Measurements from ENCODE around the gene INPP5A.
A peak's percentile ranks its signal among the peaks of the same experiment; 100 is the strongest.

The INPP5A gene

GRCh38 chr10:132539894-132540293 lies 2.3 kb downstream of the INPP5A start:
- peak in 2 of 3 donors; percentile 63 to 64 for DNase-seq
- no peak overlapping the region for H3K27ac ChIP-seq (ENCODE audit: insufficient read depth in 1 of 2, low read depth in 1 of 2, low read length in 2 of 2, poor library complexity in 1 of 2, severe bottlenecking in 2 of 2)
- H3K4me1 ChIP-seq (ENCODE audit: control extremely low read depth in 1 of 4, control insufficient read depth in 4 of 4, insufficient read depth in 4 of 4, low read length in 3 of 4): peaks cover 16 to 77% (median 72%) of the 10 kb centered on the region in 4 experiments
- no peaks in the 10 kb centered on the region for H3K27me3 ChIP-seq (replicated peaks in 2 of 5; ENCODE audit: control insufficient read depth in 4 of 5, insufficient read depth in 5 of 5, low read length in 4 of 5)
- POLR2A ChIA-PET: interaction anchor here (1.0 to 3.0 kb wide), 2 partner anchors 9 to 11 kb away, joined by 3 to 15 read pairs; no protein-coding TSS in a partner anchor
- peak overlapping the region in 3 of 7 experiments; percentile 34 to 85 (median 85) for H3K4me3 ChIP-seq (ENCODE audit: control insufficient read depth in 1 of 7, extremely low read depth in 1 of 7, insufficient read depth in 4 of 7, low read depth in 2 of 7, low read length in 6 of 7)
- H3K36me3 ChIP-seq (ENCODE audit: control insufficient read depth in 4 of 4, insufficient read depth in 4 of 4, low read length in 3 of 4): peaks cover 0 to 8% (median 1%) of the 10 kb centered on the region in 4 experiments
- H3K9me3 ChIP-seq (ENCODE audit: control extremely low read depth in 1 of 5, control insufficient read depth in 4 of 5, insufficient read depth in 2 of 5, low read depth in 1 of 5, low read length in 4 of 5): no peaks in the 10 kb centered on the region
- WGBS (ENCODE audit: insufficient coverage): 11% methylated on average over 2 of the region's 5 CpGs
- CTCF ChIA-PET: interaction anchor here (0.9 to 6.8 kb wide), 10 partner anchors 10 to 94 kb away, joined by 3 to 38 read pairs (median 4); no protein-coding TSS in a partner anchor

- ChIA-PET CTCF (interaction anchor here (0.9 to 6.8 kb wide), 12 partner anchors 10 to 114 kb away, joined by 3 to 38 read pairs (median 4); no protein-coding TSS in a partner anchor), POLR2A (interaction anchor here (1.0 to 3.0 kb wide), 2 partner anchors 9 to 11 kb away, joined by 3 to 15 read pairs; no protein-coding TSS in a partner anchor)
- no peak for DNase-seq
- WGBS (ENCODE audit: insufficient coverage): 6% methylated on average over 10 of the region's 12 CpGs
- no peaks in the 10 kb centered on the region for H3K27me3 ChIP-seq (replicated peaks in 2 of 5; ENCODE audit: control insufficient read depth in 4 of 5, insufficient read depth in 5 of 5, low read length in 4 of 5)
- no peak overlapping the region for H3K27ac ChIP-seq (ENCODE audit: insufficient read depth in 1 of 2, low read depth in 1 of 2, low read length in 2 of 2, poor library complexity in 1 of 2, severe bottlenecking in 2 of 2)
- H3K4me3 ChIP-seq (ENCODE audit: control insufficient read depth in 1 of 7, extremely low read depth in 1 of 7, insufficient read depth in 4 of 7, low read depth in 2 of 7, low read length in 6 of 7): peak overlapping the region in 5 of 7 experiments; percentile 15 to 85 (median 34)
- no peaks in the 10 kb centered on the region for H3K9me3 ChIP-seq (ENCODE audit: control extremely low read depth in 1 of 5, control insufficient read depth in 4 of 5, insufficient read depth in 2 of 5, low read depth in 1 of 5, low read length in 4 of 5)
- peaks cover 16 to 83% (median 78%) of the 10 kb centered on the region in 4 experiments for H3K4me1 ChIP-seq (ENCODE audit: control extremely low read depth in 1 of 4, control insufficient read depth in 4 of 4, insufficient read depth in 4 of 4, low read length in 3 of 4)
- H3K36me3 ChIP-seq (ENCODE audit: control insufficient read depth in 4 of 4, insufficient read depth in 4 of 4, low read length in 3 of 4): peaks cover 0 to 8% (median 1%) of the 10 kb centered on the region in 4 experiments
Observed at GRCh38 chr10:132540456-132540855, 2.9 kb downstream of the INPP5A start.

- Histone ChIP-seq H3K4me3 (ENCODE audit: control insufficient read depth in 1 of 7, extremely low read depth in 1 of 7, insufficient read depth in 4 of 7, low read depth in 2 of 7, low read length in 6 of 7) (peak overlapping the region in 2 of 7 experiments; percentile 67 to 85), H3K27me3 (replicated peaks in 2 of 5; ENCODE audit: control insufficient read depth in 4 of 5, insufficient read depth in 5 of 5, low read length in 4 of 5) (no peaks in the 10 kb centered on the region), H3K36me3 (ENCODE audit: control insufficient read depth in 4 of 4, insufficient read depth in 4 of 4, low read length in 3 of 4) (peaks cover 0 to 8% (median 1%) of the 10 kb centered on the region in 4 experiments), H3K4me1 (ENCODE audit: control extremely low read depth in 1 of 4, control insufficient read depth in 4 of 4, insufficient read depth in 4 of 4, low read length in 3 of 4) (peaks cover 16 to 84% (median 83%) of the 10 kb centered on the region in 4 experiments), H3K27ac (ENCODE audit: insufficient read depth in 1 of 2, low read depth in 1 of 2, low read length in 2 of 2, poor library complexity in 1 of 2, severe bottlenecking in 2 of 2) (no peak overlapping the region), H3K9me3 (ENCODE audit: control extremely low read depth in 1 of 5, control insufficient read depth in 4 of 5, insufficient read depth in 2 of 5, low read depth in 1 of 5, low read length in 4 of 5) (no peaks in the 10 kb centered on the region)
- ChIA-PET CTCF (interaction anchor here (0.9 to 6.8 kb wide), 7 partner anchors 9 to 113 kb away, joined by 3 to 38 read pairs (median 4); no protein-coding TSS in a partner anchor), POLR2A (interaction anchor here (0.6 to 3.0 kb wide), 2 partner anchors 10 to 74 kb away, joined by 3 to 15 read pairs; no protein-coding TSS in a partner anchor)
- 97% methylated on average over 10 of the region's 11 CpGs for WGBS (ENCODE audit: insufficient coverage)
- DNase-seq: no peak
Observed at GRCh38 chr10:132541129-132541528, 3.5 kb downstream of the INPP5A start.

- H3K27me3 ChIP-seq (replicated peaks in 2 of 5; ENCODE audit: control insufficient read depth in 4 of 5, insufficient read depth in 5 of 5, low read length in 4 of 5): no peaks in the 10 kb centered on the region
- peaks cover 0 to 8% (median 1%) of the 10 kb centered on the region in 4 experiments for H3K36me3 ChIP-seq (ENCODE audit: control insufficient read depth in 4 of 4, insufficient read depth in 4 of 4, low read length in 3 of 4)
- H3K9me3 ChIP-seq (ENCODE audit: control extremely low read depth in 1 of 5, control insufficient read depth in 4 of 5, insufficient read depth in 2 of 5, low read depth in 1 of 5, low read length in 4 of 5): no peaks in the 10 kb centered on the region
- H3K27ac ChIP-seq (ENCODE audit: insufficient read depth in 1 of 2, low read depth in 1 of 2, low read length in 2 of 2, poor library complexity in 1 of 2, severe bottlenecking in 2 of 2): no peak overlapping the region
- no CpG with 5 or more reads among the region's 3 CpGs for WGBS (ENCODE audit: insufficient coverage)
- POLR2A ChIA-PET: interaction anchor here (0.6 to 3.0 kb wide), 3 partner anchors 10 to 74 kb away, joined by 3 to 15 read pairs (median 5); no protein-coding TSS in a partner anchor
- H3K4me3 ChIP-seq (ENCODE audit: control insufficient read depth in 1 of 7, extremely low read depth in 1 of 7, insufficient read depth in 4 of 7, low read depth in 2 of 7, low read length in 6 of 7): peak overlapping the region in 1 of 7 experiments; percentile 17
- CTCF ChIA-PET: interaction anchor here (1.0 to 6.8 kb wide), 6 partner anchors 9 to 113 kb away, joined by 3 to 38 read pairs (median 4); no protein-coding TSS in a partner anchor
- DNase-seq: peak in 1 of 3 donors; percentile 26
- H3K4me1 ChIP-seq (ENCODE audit: control extremely low read depth in 1 of 4, control insufficient read depth in 4 of 4, insufficient read depth in 4 of 4, low read length in 3 of 4): peaks cover 14 to 84% (median 83%) of the 10 kb centered on the region in 4 experiments
Observed at GRCh38 chr10:132541601-132542011, 4.0 kb downstream of the INPP5A start.

DNA sequence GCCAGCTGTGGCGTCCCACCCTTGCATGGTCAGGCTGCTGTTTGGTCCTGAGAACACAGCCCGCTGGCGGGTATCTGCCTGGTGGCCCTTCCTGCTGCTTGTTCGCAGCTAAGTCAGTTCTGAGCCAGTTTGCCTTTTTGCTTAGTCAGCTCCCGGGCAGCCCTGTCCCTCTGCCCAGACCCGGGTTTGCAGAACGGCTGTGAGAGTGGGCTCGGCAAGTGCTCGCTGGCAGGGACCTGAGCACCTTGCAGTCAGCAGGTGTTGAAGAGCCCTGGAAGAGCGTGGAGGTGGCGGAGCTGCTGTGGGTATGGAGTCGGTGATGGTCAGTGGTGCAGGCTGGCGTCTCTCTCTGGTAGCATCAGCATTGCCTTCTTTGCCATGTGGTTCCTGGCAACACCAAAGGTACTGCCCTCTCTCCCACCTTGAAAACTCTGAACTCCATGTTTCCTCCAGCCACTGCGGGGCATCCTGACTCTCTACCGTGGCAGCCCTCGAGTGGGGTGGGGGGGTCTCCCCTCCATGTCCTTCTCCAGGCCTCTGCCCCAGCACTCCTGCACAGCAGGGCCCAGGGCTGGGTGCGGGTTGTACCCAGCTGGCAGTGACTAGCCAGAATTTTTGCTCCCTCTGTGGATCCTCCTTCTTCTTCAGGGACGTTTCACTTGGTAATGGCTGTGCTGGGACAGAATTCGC lies 4.6 kb downstream of the INPP5A start:
- 79% methylated on average over 19 of the region's 19 CpGs for WGBS (ENCODE audit: insufficient coverage)
- peaks cover 14 to 86% (median 85%) of the 10 kb centered on the region in 4 experiments for H3K4me1 ChIP-seq (ENCODE audit: control extremely low read depth in 1 of 4, control insufficient read depth in 4 of 4, insufficient read depth in 4 of 4, low read length in 3 of 4)
- peak overlapping the region in 1 of 7 experiments; percentile 17 for H3K4me3 ChIP-seq (ENCODE audit: control insufficient read depth in 1 of 7, extremely low read depth in 1 of 7, insufficient read depth in 4 of 7, low read depth in 2 of 7, low read length in 6 of 7)
- peak in 1 of 3 donors; percentile 32 for DNase-seq
- ChIA-PET POLR2A (interaction anchor here (0.6 to 0.9 kb wide), 2 partner anchors 9 to 75 kb away, joined by 3 to 5 read pairs; no protein-coding TSS in a partner anchor), CTCF (interaction anchor here (1.0 to 6.8 kb wide), 6 partner anchors 8 to 100 kb away, joined by 3 to 38 read pairs (median 4); no protein-coding TSS in a partner anchor)
- H3K27ac ChIP-seq (ENCODE audit: insufficient read depth in 1 of 2, low read depth in 1 of 2, low read length in 2 of 2, poor library complexity in 1 of 2, severe bottlenecking in 2 of 2): no peak overlapping the region
- no peaks in the 10 kb centered on the region for H3K27me3 ChIP-seq (replicated peaks in 2 of 5; ENCODE audit: control insufficient read depth in 4 of 5, insufficient read depth in 5 of 5, low read length in 4 of 5)
- peaks cover 0 to 8% (median 1%) of the 10 kb centered on the region in 4 experiments for H3K36me3 ChIP-seq (ENCODE audit: control insufficient read depth in 4 of 4, insufficient read depth in 4 of 4, low read length in 3 of 4)
- H3K9me3 ChIP-seq (ENCODE audit: control extremely low read depth in 1 of 5, control insufficient read depth in 4 of 5, insufficient read depth in 2 of 5, low read depth in 1 of 5, low read length in 4 of 5): no peaks in the 10 kb centered on the region

GRCh38 chr10:132542819-132543218 lies 5.2 kb downstream of the INPP5A start:
- no peak overlapping the region for H3K4me3 ChIP-seq (ENCODE audit: control insufficient read depth in 1 of 7, extremely low read depth in 1 of 7, insufficient read depth in 4 of 7, low read depth in 2 of 7, low read length in 6 of 7)
- no peaks in the 10 kb centered on the region for H3K27me3 ChIP-seq (replicated peaks in 2 of 5; ENCODE audit: control insufficient read depth in 4 of 5, insufficient read depth in 5 of 5, low read length in 4 of 5)
- CTCF ChIA-PET: interaction anchor here (1.0 to 6.8 kb wide), 4 partner anchors 7 to 84 kb away, joined by 3 to 38 read pairs (median 4); no protein-coding TSS in a partner anchor
- no peaks in the 10 kb centered on the region for H3K9me3 ChIP-seq (ENCODE audit: control extremely low read depth in 1 of 5, control insufficient read depth in 4 of 5, insufficient read depth in 2 of 5, low read depth in 1 of 5, low read length in 4 of 5)
- no peak overlapping the region for H3K27ac ChIP-seq (ENCODE audit: insufficient read depth in 1 of 2, low read depth in 1 of 2, low read length in 2 of 2, poor library complexity in 1 of 2, severe bottlenecking in 2 of 2)
- peaks cover 0 to 8% (median 1%) of the 10 kb centered on the region in 4 experiments for H3K36me3 ChIP-seq (ENCODE audit: control insufficient read depth in 4 of 4, insufficient read depth in 4 of 4, low read length in 3 of 4)
- DNase-seq: no peak
- POLR2A ChIA-PET: no interaction called here
- peaks cover 14 to 92% (median 90%) of the 10 kb centered on the region in 4 experiments for H3K4me1 ChIP-seq (ENCODE audit: control extremely low read depth in 1 of 4, control insufficient read depth in 4 of 4, insufficient read depth in 4 of 4, low read length in 3 of 4)
- 100% methylated on average over 2 of the region's 3 CpGs for WGBS (ENCODE audit: insufficient coverage)

All from common myeloid progenitor, CD34-positive (primary cell).